ENCODE measurements around the gene CDAN1. TPM values are rescaled to one million over a fixed set of nuclear protein-coding genes. Genes with fewer than 3 reads are reported as not detected.

Gene CDAN1
- total RNA-seq, 1 donor from 2014 or later: 14.6 TPM

GRCh38 chr15:42707068-42707467 lies 29.9 kb downstream of the CDAN1 start:
- FAIRE-seq (no peak), DNase-seq (ENCODE audit: low read depth) (peak; percentile 22)
- Mint-ChIP-seq H3K27me3 (ENCODE audit: low read depth, unreplicated experiment) (no peaks in the 10 kb centered on the region), H3K4me1 (ENCODE audit: low read depth, unreplicated experiment) (no peaks in the 10 kb centered on the region), H3K9me3 (ENCODE audit: unreplicated experiment) (no peaks in the 10 kb centered on the region), H3K36me3 (ENCODE audit: low read depth, unreplicated experiment) (no peaks in the 10 kb centered on the region), H3K27ac (ENCODE audit: unreplicated experiment) (no peak overlapping the region), H3K4me3 (ENCODE audit: unreplicated experiment) (no peak overlapping the region)
- no peak overlapping the region for H3K4me3 ChIP-seq (ENCODE audit: insufficient read depth, low read depth, low read length)
- H3K36me3 ChIP-seq (ENCODE audit: insufficient read depth, low read length): no peaks in the 10 kb centered on the region
- no peaks in the 10 kb centered on the region for H3K79me2 ChIP-seq (ENCODE audit: insufficient read depth, low read length)
- TF ChIP-seq CTCF (IDR thresholded peaks at IDR 0.05; ENCODE audit: insufficient read depth, low read depth, low read length) (no peak), EZH2 (IDR thresholded peaks at IDR 0.05; ENCODE audit: insufficient read depth, low read length) (no peak)
- no peaks in the 10 kb centered on the region for H3K27me3 ChIP-seq (ENCODE audit: insufficient read depth, low read length)
- no peaks in the 10 kb centered on the region for H3K9me3 ChIP-seq (ENCODE audit: insufficient read depth, low read depth, low read length)
- H3K4me1 ChIP-seq (ENCODE audit: insufficient read depth, low read length): no peaks in the 10 kb centered on the region
- H4K20me1 ChIP-seq (ENCODE audit: insufficient read depth, low read length): no peaks in the 10 kb centered on the region
- no peak overlapping the region for H2AFZ ChIP-seq (ENCODE audit: low read depth, low read length)
- no peak overlapping the region for H3K9ac ChIP-seq (ENCODE audit: low read length)
- no peak overlapping the region for H3K27ac ChIP-seq (ENCODE audit: low read depth, low read length)
- no peak overlapping the region for H3K4me2 ChIP-seq (ENCODE audit: low read length)

- Mint-ChIP-seq H3K27me3 (ENCODE audit: low read depth, unreplicated experiment) (no peaks in the 10 kb centered on the region), H3K4me3 (ENCODE audit: unreplicated experiment) (no peak overlapping the region), H3K36me3 (ENCODE audit: low read depth, unreplicated experiment) (peaks cover 3% of the 10 kb centered on the region), H3K9me3 (ENCODE audit: unreplicated experiment) (no peaks in the 10 kb centered on the region), H3K4me1 (ENCODE audit: low read depth, unreplicated experiment) (no peaks in the 10 kb centered on the region), H3K27ac (ENCODE audit: unreplicated experiment) (no peak overlapping the region)
- H4K20me1 ChIP-seq (ENCODE audit: insufficient read depth, low read length): no peaks in the 10 kb centered on the region
- H3K4me2 ChIP-seq (ENCODE audit: low read length): no peak overlapping the region
- FAIRE-seq: no peak
- H3K9ac ChIP-seq (ENCODE audit: low read length): no peak overlapping the region
- no peaks in the 10 kb centered on the region for H3K79me2 ChIP-seq (ENCODE audit: insufficient read depth, low read length)
- no peaks in the 10 kb centered on the region for H3K4me1 ChIP-seq (ENCODE audit: insufficient read depth, low read length)
- no peak for TF ChIP-seq CTCF (IDR thresholded peaks at IDR 0.05; ENCODE audit: insufficient read depth, low read depth, low read length)
- no peak for TF ChIP-seq EZH2 (IDR thresholded peaks at IDR 0.05; ENCODE audit: insufficient read depth, low read length)
- H3K27ac ChIP-seq (ENCODE audit: low read depth, low read length): no peak overlapping the region
- H3K9me3 ChIP-seq (ENCODE audit: insufficient read depth, low read depth, low read length): no peaks in the 10 kb centered on the region
- DNase-seq (ENCODE audit: low read depth): no peak
- H3K36me3 ChIP-seq (ENCODE audit: insufficient read depth, low read length): no peaks in the 10 kb centered on the region
- no peaks in the 10 kb centered on the region for H3K27me3 ChIP-seq (ENCODE audit: insufficient read depth, low read length)
- no peak overlapping the region for H2AFZ ChIP-seq (ENCODE audit: low read depth, low read length)
- no peak overlapping the region for H3K4me3 ChIP-seq (ENCODE audit: insufficient read depth, low read depth, low read length)
Observed at GRCh38 chr15:42705336-42705735, 31.6 kb downstream of the CDAN1 start.

- Histone ChIP-seq H3K4me3 (ENCODE audit: insufficient read depth, low read depth, low read length) (no peak overlapping the region), H3K4me1 (ENCODE audit: insufficient read depth, low read length) (no peaks in the 10 kb centered on the region), H3K9ac (ENCODE audit: low read length) (no peak overlapping the region), H3K4me2 (ENCODE audit: low read length) (no peak overlapping the region), H3K9me3 (ENCODE audit: insufficient read depth, low read depth, low read length) (no peaks in the 10 kb centered on the region), H3K79me2 (ENCODE audit: insufficient read depth, low read length) (no peaks in the 10 kb centered on the region), H4K20me1 (ENCODE audit: insufficient read depth, low read length) (no peaks in the 10 kb centered on the region), H3K27me3 (ENCODE audit: insufficient read depth, low read length) (no peaks in the 10 kb centered on the region), H3K36me3 (ENCODE audit: insufficient read depth, low read length) (no peaks in the 10 kb centered on the region), H3K27ac (ENCODE audit: low read depth, low read length) (no peak overlapping the region), H2AFZ (ENCODE audit: low read depth, low read length) (peak overlapping the region; percentile 8)
- Mint-ChIP-seq H3K27ac (ENCODE audit: unreplicated experiment) (no peak overlapping the region), H3K4me1 (ENCODE audit: low read depth, unreplicated experiment) (no peaks in the 10 kb centered on the region), H3K27me3 (ENCODE audit: low read depth, unreplicated experiment) (no peaks in the 10 kb centered on the region), H3K9me3 (ENCODE audit: unreplicated experiment) (no peaks in the 10 kb centered on the region), H3K36me3 (ENCODE audit: low read depth, unreplicated experiment) (peaks cover 8% of the 10 kb centered on the region), H3K4me3 (ENCODE audit: unreplicated experiment) (no peak overlapping the region)
- no peak for FAIRE-seq
- DNase-seq (ENCODE audit: low read depth): peak; percentile 46
- TF ChIP-seq EZH2 (IDR thresholded peaks at IDR 0.05; ENCODE audit: insufficient read depth, low read length): no peak
- peak; percentile 89 for TF ChIP-seq CTCF (IDR thresholded peaks at IDR 0.05; ENCODE audit: insufficient read depth, low read depth, low read length)
Observed at GRCh38 chr15:42704492-42704926, 32.4 kb downstream of the CDAN1 start.
